K562 (cell line): ENCODE measurements around the gene SRCIN1. TPM values are rescaled to one million over a fixed set of nuclear protein-coding genes. Genes with fewer than 3 reads are reported as not detected.

Experiments used
- ATAC-seq: fragments of 200-7000 bp; cut with Tn5 transposase; 3 replicates; pipeline ENCODE4 v1.9.1; 2020; ENCODE audit warnings: moderate library complexity
- BruUV-seq: library from RNA; stranded (reverse); fragments of 400-500 nt; replicated peaks from 2 replicates; lab custom pipeline; 2021; lab: Mats Ljungman, UMichigan
- CTCF ChIA-PET: fragments of 300-600 bp; formaldehyde crosslinking; extraction: SDS; loops from one replicate; lab custom pipeline; 2021; ENCODE audit warnings: low intra/inter-chr PET ratio; lab: Yijun Ruan, JAX
- POLR2A ChIA-PET: fragments of 300-600, 350-650 bp; sonication (Branson Sonifier 250); formaldehyde crosslinking; extraction: SDS; loops from one replicate; lab custom pipeline; 2021; ENCODE audit warnings: antibody characterized with exemption, inconsistent platforms; lab: Yijun Ruan, JAX
- DNase-seq, 4 experiments: peaks; one replicate each; pipeline versions ENCODE4 v3.0.0 to v3.0.0-alpha.2; 2011 to 2018; ENCODE audit warnings: low spot score in 3 of 4, mixed read lengths in 3 of 4; ENCODE audit errors: extremely low read depth in 1 of 4
- FAIRE-seq: peaks from 2 replicates; lab custom pipeline; 2011; peaks lifted over from hg19 to GRCh38; lab: Jason Lieb, UNC
- H2AFZ ChIP-seq: 2 replicates; pipeline ENCODE4 v1.6.0; 2011; ENCODE audit warnings: low read depth, low read length, control low read depth, inconsistent platforms
- H3K27ac ChIP-seq: fragments of 200-600 bp; 3 replicates; pipeline ENCODE4 v1.8.0; 2011; ENCODE audit warnings: low read depth, mild to moderate bottlenecking, control low read depth, inconsistent platforms, low read length, moderate library complexity, mixed read lengths; ENCODE audit errors: extremely low read depth
- H3K27me3 ChIP-seq, 2 experiments: fragments of 300-600 bp in 1 of 2; 2 replicates in 1 of 2; 3 replicates in 1 of 2; pipeline versions ENCODE4 v1.6.0 to v1.8.0; 2011; ENCODE audit warnings: inconsistent platforms in 2 of 2, low read length in 2 of 2, mild to moderate bottlenecking in 1 of 2, mixed read lengths in 1 of 2, moderate library complexity in 1 of 2; ENCODE audit not compliant: control insufficient read depth in 2 of 2, insufficient read depth in 2 of 2
- H3K36me3 ChIP-seq: fragments of 300-600 bp; 3 replicates; pipeline ENCODE4 v1.8.0; 2011; ENCODE audit warnings: mild to moderate bottlenecking, low read length, inconsistent platforms; ENCODE audit not compliant: control insufficient read depth, insufficient read depth
- H3K4me1 ChIP-seq, 2 experiments: fragments of 200-600 bp in 1 of 2; replicated peaks in 1 of 2; 2 replicates in 1 of 2; 3 replicates in 1 of 2; pipeline versions ENCODE4 v1.5.1 to v1.8.0; 2011; ENCODE audit warnings: inconsistent platforms in 2 of 2, low read length in 2 of 2, mild to moderate bottlenecking in 1 of 2, mixed read lengths in 1 of 2, moderate library complexity in 1 of 2; ENCODE audit not compliant: control insufficient read depth in 2 of 2, insufficient read depth in 2 of 2
- H3K4me2 ChIP-seq: 2 replicates; pipeline ENCODE4 v1.6.1; 2011; ENCODE audit warnings: low read length, control low read depth, inconsistent platforms, mixed read lengths; ENCODE audit not compliant: insufficient read depth
- H3K4me3 ChIP-seq: fragments of 200-600 bp; sonication (generic), shearing (Covaris generic); 2 replicates; pipeline ENCODE4 v1.5.1; 2016; ENCODE audit warnings: control low read depth, inconsistent platforms
- H3K79me2 ChIP-seq: fragments of 200-600 bp; 3 replicates; pipeline ENCODE4 v1.8.0; 2011; ENCODE audit warnings: low read length, inconsistent platforms; ENCODE audit not compliant: control insufficient read depth, insufficient read depth
- H3K9ac ChIP-seq, 2 experiments: 2 replicates each; pipeline versions ENCODE4 v1.6.0 to v1.6.1; 2011; ENCODE audit warnings: low read depth in 2 of 2, low read length in 2 of 2, control low read depth in 1 of 2, inconsistent platforms in 1 of 2, mild to moderate bottlenecking in 1 of 2, mixed read lengths in 1 of 2; ENCODE audit not compliant: insufficient read depth in 1 of 2
- H3K9me1 ChIP-seq: one replicate; pipeline ENCODE4 v1.6.0; 2011; ENCODE audit warnings: inconsistent platforms, mild to moderate bottlenecking, low read length, moderate library complexity; ENCODE audit not compliant: control insufficient read depth, insufficient read depth
- H3K9me3 ChIP-seq: replicated peaks from 2 replicates; pipeline ENCODE4 v1.5.1; 2011; ENCODE audit warnings: low read depth, low read length, inconsistent platforms; ENCODE audit not compliant: control insufficient read depth, insufficient read depth
- H4K20me1 ChIP-seq: replicated peaks from 2 replicates; pipeline ENCODE4 v1.6.1; 2011; ENCODE audit warnings: low read length, inconsistent platforms, mixed read lengths; ENCODE audit not compliant: control insufficient read depth, insufficient read depth
- ESRRB ChIP-seq: fragments of 250-450 bp; sonication (Bioruptor Pico); IDR thresholded peaks from 2 replicates; pipeline ENCODE4 v1.5.0; 2020; ENCODE audit warnings: mild to moderate bottlenecking, moderate library complexity, borderline replicate concordance
- FOXJ2 ChIP-seq: fragments of 200-800 bp; sonication (Bioruptor generic); IDR thresholded peaks from 2 replicates; pipeline ENCODE4 v1.6.1; 2016; ENCODE audit warnings: missing genetic modification characterization, missing compliant biosample characterization
- MXI1 ChIP-seq: IDR thresholded peaks from 2 replicates; pipeline ENCODE4 v1.6.1; 2011; ENCODE audit warnings: low read depth, mild to moderate bottlenecking, improper control_type of control experiment, low read length
- NCOR1 ChIP-seq: fragments of 450-650 bp; IDR thresholded peaks from 2 replicates; pipeline ENCODE4 v1.6.1; 2016; ENCODE audit warnings: mild to moderate bottlenecking, moderate library complexity
- PHF8 ChIP-seq: fragments of 200-600 bp; sonication (generic); IDR thresholded peaks from 2 replicates; pipeline ENCODE4 v1.6.1; 2012; ENCODE audit warnings: mixed run types, mild to moderate bottlenecking, inconsistent platforms, low read length, moderate library complexity, borderline replicate concordance
- POU5F1 ChIP-seq: fragments of 150-350 bp; IDR thresholded peaks from 2 replicates; pipeline ENCODE4 v1.6.1; 2014; ENCODE audit warnings: borderline replicate concordance, low read length, low read depth, mild to moderate bottlenecking; ENCODE audit not compliant: partially characterized antibody
- RBFOX2 ChIP-seq: fragments of 200-400 bp; formaldehyde crosslinking; IDR thresholded peaks from 2 replicates; pipeline ENCODE4 v1.6.1; 2017; ENCODE audit warnings: low read depth, mild to moderate bottlenecking, low read length, moderate library complexity
- ZBTB1 ChIP-seq: sonication (generic); formaldehyde crosslinking; IDR thresholded peaks from 2 replicates; pipeline ENCODE4 v1.8.1; 2023; ENCODE audit warnings: missing genetic modification reagents, low read depth, mild to moderate bottlenecking, borderline replicate concordance
- WGBS: fragments of 100-300 bp; shearing (Covaris generic); methylation state at CpG from one replicate; pipeline ENCODE4 v1.1.6; 2016; ENCODE audit warnings: low coverage, mixed read lengths; ENCODE audit not compliant: insufficient coverage; ENCODE audit errors: missing lambda C conversion rate; 5-methylcytosine and 5-hydroxymethylcytosine counted together
- in situ Hi-C: fragments of 300-500 bp; cut with MboI; formaldehyde crosslinking; loops from 4 replicates; pipeline ENCODE4 v1.15.0; 2018; ENCODE audit warnings: inconsistent platforms, mixed read lengths
- intact Hi-C: fragments of 100-400 bp; cut with micrococcal nuclease; formaldehyde crosslinking; loops from 2 replicates; pipeline ENCODE4 v1.14.2; 2022
- polyA plus RNA-seq, 8 experiments: library from polyadenylated mRNA; depleted of rRNA in 4 of 8; stranded (reverse) in 5 of 8; unstranded in 3 of 8; fragments of >200 nt; fragmentation: Nextera tagmentation in 2 of 8; fragmentation: Illumina TruSeq in 1 of 8; extraction: Ambion mirVana in 2 of 8; extraction: Trizol in 1 of 8; gene quantifications; 2 replicates each; pipeline versions ENCODE4 v1.2.1 to v1.2.3, GENCODE V29; 2011 to 2014; ENCODE audit warnings: inconsistent platforms in 1 of 8, missing spikeins in 1 of 8
- total RNA-seq, 7 experiments: library from RNA; depleted of rRNA in 6 of 7; stranded (reverse); fragments of >200 nt in 6 of 7; fragmentation: Illumina TruSeq in 2 of 7; extraction: Trizol in 2 of 7; gene quantifications; 2 replicates each; pipeline versions ENCODE4 v1.2.1 to v1.2.3, GENCODE V29; 2011 to 2021; ENCODE audit warnings: low replicate concordance in 1 of 7
- TF ChIP-seq, protein P1 (sequence below): fragments of 450-650 bp; IDR thresholded peaks from 2 replicates; pipeline ENCODE4 v1.6.1; 2016; ENCODE audit warnings: missing biosample characterization, missing genetic modification characterization

The SRCIN1 gene
- total and polyA plus RNA-seq, 9 of the 15 experiments (the other 6 are each of a cell fraction or from before 2014, with no cell fraction given): 0.09 to 0.33 (median 0.13) TPM; not detected in 6

GRCh38 chr17:38620551-38621277 is 15.0 kb upstream of the SRCIN1 start:
- ATAC-seq (no peak), FAIRE-seq (no peak)
- BruUV-seq: no TSS peak

DNA sequence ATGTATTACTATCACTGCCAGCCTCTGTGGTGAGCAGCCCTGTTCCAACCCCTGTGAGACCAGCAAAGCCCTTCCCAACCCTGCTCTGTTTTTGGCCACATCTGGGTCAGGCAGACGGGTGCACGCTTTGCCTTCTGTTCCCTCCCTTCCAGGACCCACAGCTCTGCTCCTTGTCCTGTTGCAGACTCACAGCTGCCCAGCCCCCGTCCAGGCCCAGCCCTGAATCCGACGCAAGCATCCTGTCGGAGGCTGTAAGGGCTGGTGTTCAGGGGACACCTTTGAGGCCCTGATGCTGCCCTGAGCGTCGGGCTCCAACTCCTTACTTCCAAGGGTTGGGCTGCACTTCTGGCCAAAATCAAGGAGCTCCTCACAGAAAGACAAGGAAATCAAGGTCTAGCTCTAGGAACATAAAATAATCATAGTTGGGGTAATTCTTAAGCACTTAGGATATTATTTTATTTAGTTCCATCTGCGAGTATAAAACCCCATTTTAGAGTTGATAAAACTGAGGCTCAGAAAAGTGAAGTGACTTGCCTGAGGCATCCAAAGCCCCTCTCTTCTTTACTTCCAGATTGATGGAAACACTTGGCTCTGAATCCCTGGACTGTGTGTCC is 14.3 kb upstream of the SRCIN1 start:
- POLR2A ChIA-PET: interaction anchor here (0.6 kb wide), 1 partner anchor 14 kb away, joined by 3 read pairs; no protein-coding TSS in a partner anchor
- peaks cover 38 to 72% of the 10 kb centered on the region in 2 experiments for H3K27me3 ChIP-seq
- H3K4me2 ChIP-seq: no peak overlapping the region
- intact Hi-C loops (no loop called here), in situ Hi-C loops (no loop called here)
- H4K20me1 ChIP-seq: no peaks in the 10 kb centered on the region
- no peaks in the 10 kb centered on the region for H3K36me3 ChIP-seq
- DNase-seq (no peak), ATAC-seq (no peak), FAIRE-seq (no peak)
- no TSS peak for BruUV-seq
- no peak overlapping the region for H3K9ac ChIP-seq
- no peaks in the 10 kb centered on the region for H3K9me1 ChIP-seq
- no peaks in the 10 kb centered on the region for H3K9me3 ChIP-seq
- 0% methylated on average over 9 of the region's 9 CpGs for WGBS
- no peaks in the 10 kb centered on the region for H3K4me1 ChIP-seq
- CTCF ChIA-PET: no interaction called here
- H2AFZ ChIP-seq: no peak overlapping the region
- no peaks in the 10 kb centered on the region for H3K79me2 ChIP-seq
- H3K4me3 ChIP-seq: no peak overlapping the region
- H3K27ac ChIP-seq: no peak overlapping the region
- TF ChIP-seq POU5F1 (no peak), FOXJ2 (tag) (no peak), MXI1 (no peak), PHF8 (no peak), NCOR1 (no peak)
- TF ChIP-seq, protein P1, sequence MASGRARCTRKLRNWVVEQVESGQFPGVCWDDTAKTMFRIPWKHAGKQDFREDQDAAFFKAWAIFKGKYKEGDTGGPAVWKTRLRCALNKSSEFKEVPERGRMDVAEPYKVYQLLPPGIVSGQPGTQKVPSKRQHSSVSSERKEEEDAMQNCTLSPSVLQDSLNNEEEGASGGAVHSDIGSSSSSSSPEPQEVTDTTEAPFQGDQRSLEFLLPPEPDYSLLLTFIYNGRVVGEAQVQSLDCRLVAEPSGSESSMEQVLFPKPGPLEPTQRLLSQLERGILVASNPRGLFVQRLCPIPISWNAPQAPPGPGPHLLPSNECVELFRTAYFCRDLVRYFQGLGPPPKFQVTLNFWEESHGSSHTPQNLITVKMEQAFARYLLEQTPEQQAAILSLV (tag): no peak

More at GRCh38 chr17:38620551-38621277, 15.0 kb upstream of the SRCIN1 start:
- H3K9ac ChIP-seq: no peak overlapping the region
- H3K27ac ChIP-seq: no peak overlapping the region
- WGBS: 1% methylated on average over 12 of the region's 12 CpGs
- H3K4me1 ChIP-seq: no peaks in the 10 kb centered on the region
- H3K36me3 ChIP-seq: no peaks in the 10 kb centered on the region
- no peaks in the 10 kb centered on the region for H4K20me1 ChIP-seq
- H3K27me3 ChIP-seq: peaks cover 38 to 70% of the 10 kb centered on the region in 2 experiments
- ChIA-PET CTCF (no interaction called here), POLR2A (no interaction called here)
- H3K9me1 ChIP-seq: no peaks in the 10 kb centered on the region
- intact Hi-C loops: no loop called here
- TF ChIP-seq ESRRB (CRISPR knock-in tag): no peak
- TF ChIP-seq RBFOX2: no peak
- TF ChIP-seq ZBTB1: no peak
- no peak for DNase-seq
- in situ Hi-C loops: no loop called here
- H3K79me2 ChIP-seq: no peaks in the 10 kb centered on the region
- H3K9me3 ChIP-seq: no peaks in the 10 kb centered on the region
- H3K4me3 ChIP-seq: no peak overlapping the region
- H3K4me2 ChIP-seq: no peak overlapping the region
- H2AFZ ChIP-seq: no peak overlapping the region
